ENCODE measurements around the gene RASSF4. TPM values are rescaled to one million over a fixed set of nuclear protein-coding genes. Genes with fewer than 3 reads are reported as not detected.

The RASSF4 gene
- total and polyA plus RNA-seq, 9 of the 15 experiments (the other 6 are each of a cell fraction or from before 2014, with no cell fraction given): 0.01 to 0.62 (median 0.11) TPM; not detected in 3

DNA sequence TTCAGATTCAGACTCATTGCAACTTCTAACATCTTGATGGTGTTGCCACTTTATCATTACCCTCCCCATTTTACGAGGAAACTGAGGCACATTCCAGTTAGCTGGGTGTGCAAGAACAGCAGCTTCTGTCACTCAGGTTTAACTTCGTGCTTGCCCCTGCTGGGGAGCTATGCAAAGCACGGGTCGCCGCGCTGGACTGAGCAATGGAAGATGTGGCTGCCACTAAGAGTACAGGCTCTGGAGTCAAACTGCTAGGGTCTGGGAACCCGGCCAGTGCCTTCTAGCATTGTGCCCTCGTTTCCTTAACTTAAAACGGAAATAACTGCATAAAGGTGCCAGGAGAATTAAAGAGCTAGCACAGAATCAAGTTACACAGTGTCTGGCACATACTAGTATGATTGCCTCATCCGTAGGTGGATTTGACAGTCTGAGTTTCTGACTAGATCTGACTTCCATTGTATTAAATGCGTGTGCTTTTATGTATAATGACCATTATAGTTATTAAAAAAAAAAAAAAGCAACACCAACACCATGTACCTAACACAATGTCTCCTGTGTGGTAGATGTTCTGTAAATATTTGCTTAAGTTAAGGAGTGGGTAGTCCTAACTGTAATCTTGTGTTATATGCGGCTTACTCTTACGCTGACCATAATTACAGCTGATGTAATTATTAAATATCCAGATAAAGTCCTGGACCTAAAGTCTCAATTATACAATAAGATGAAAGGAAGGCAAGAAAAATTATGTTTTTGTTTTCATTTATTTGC is 42.0 kb downstream of the RASSF4 start (continued):
- TF ChIP-seq GATAD2B (IDR thresholded peaks at IDR 0.05; ENCODE audit: borderline replicate concordance) (no peak; the same call in 1 of the 2 replicates), ZNF717 (CRISPR knock-in tag; IDR thresholded peaks at IDR 0.05) (no peak), RAD21 (CRISPR knock-in tag; conservative IDR thresholded peaks at IDR 0.05 in 1 of 2, IDR thresholded peaks at IDR 0.05 in 1 of 2) (no peak), SMC3 (conservative IDR thresholded peaks at IDR 0.05; ENCODE audit: insufficient read depth, low read depth, low read length) (0 out of 2 replicates have a peak, but pooled peaks have one; percentile 13), KAT2B (IDR thresholded peaks at IDR 0.05; ENCODE audit: low read depth, low read length) (no peak), SMARCA4 (IDR thresholded peaks at IDR 0.05) (peak; percentile 43; the same call in 1 of the 2 replicates), HNRNPL (IDR thresholded peaks at IDR 0.05; ENCODE audit: low read depth, low read length) (no peak), HNRNPUL1 (IDR thresholded peaks at IDR 0.05; ENCODE audit: low read length) (no peak), ZNF197 (CRISPR knock-in tag; IDR thresholded peaks at IDR 0.05; ENCODE audit: low read depth) (0 out of 2 replicates have a peak, but pooled peaks have one; percentile 6), ZNF584 (CRISPR knock-in tag; IDR thresholded peaks at IDR 0.05; ENCODE audit: low read depth) (0 out of 2 replicates have a peak, but pooled peaks have one; percentile 12), SLC30A9 (CRISPR knock-in tag; IDR thresholded peaks at IDR 0.05) (no peak), MAFG (tag; conservative IDR thresholded peaks at IDR 0.05) (no peak), RNF2 (IDR thresholded peaks at IDR 0.05) (no peak)
- TF ChIP-seq, protein P1, sequence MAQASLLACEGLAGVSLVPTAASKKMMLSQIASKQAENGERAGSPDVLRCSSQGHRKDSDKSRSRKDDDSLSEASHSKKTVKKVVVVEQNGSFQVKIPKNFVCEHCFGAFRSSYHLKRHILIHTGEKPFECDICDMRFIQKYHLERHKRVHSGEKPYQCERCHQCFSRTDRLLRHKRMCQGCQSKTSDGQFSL (CRISPR knock-in tag; IDR thresholded peaks at IDR 0.05): no peak
- TF ChIP-seq, protein P1 (tag; IDR thresholded peaks at IDR 0.05): no peak
- TF ChIP-seq, protein P2, sequence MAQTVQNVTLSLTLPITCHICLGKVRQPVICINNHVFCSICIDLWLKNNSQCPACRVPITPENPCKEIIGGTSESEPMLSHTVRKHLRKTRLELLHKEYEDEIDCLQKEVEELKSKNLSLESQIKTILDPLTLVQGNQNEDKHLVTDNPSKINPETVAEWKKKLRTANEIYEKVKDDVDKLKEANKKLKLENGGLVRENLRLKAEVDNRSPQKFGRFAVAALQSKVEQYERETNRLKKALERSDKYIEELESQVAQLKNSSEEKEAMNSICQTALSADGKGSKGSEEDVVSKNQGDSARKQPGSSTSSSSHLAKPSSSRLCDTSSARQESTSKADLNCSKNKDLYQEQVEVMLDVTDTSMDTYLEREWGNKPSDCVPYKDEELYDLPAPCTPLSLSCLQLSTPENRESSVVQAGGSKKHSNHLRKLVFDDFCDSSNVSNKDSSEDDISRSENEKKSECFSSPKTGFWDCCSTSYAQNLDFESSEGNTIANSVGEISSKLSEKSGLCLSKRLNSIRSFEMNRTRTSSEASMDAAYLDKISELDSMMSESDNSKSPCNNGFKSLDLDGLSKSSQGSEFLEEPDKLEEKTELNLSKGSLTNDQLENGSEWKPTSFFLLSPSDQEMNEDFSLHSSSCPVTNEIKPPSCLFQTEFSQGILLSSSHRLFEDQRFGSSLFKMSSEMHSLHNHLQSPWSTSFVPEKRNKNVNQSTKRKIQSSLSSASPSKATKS (CRISPR knock-in tag; IDR thresholded peaks at IDR 0.05): no peak
- TF ChIP-seq, protein P3, sequence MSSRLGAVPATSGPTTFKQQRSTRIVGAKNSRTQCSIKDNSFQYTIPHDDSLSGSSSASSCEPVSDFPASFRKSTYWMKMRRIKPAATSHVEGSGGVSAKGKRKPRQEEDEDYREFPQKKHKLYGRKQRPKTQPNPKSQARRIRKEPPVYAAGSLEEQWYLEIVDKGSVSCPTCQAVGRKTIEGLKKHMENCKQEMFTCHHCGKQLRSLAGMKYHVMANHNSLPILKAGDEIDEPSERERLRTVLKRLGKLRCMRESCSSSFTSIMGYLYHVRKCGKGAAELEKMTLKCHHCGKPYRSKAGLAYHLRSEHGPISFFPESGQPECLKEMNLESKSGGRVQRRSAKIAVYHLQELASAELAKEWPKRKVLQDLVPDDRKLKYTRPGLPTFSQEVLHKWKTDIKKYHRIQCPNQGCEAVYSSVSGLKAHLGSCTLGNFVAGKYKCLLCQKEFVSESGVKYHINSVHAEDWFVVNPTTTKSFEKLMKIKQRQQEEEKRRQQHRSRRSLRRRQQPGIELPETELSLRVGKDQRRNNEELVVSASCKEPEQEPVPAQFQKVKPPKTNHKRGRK (tag; IDR thresholded peaks at IDR 0.05): no peak
- TF ChIP-seq, protein P4, sequence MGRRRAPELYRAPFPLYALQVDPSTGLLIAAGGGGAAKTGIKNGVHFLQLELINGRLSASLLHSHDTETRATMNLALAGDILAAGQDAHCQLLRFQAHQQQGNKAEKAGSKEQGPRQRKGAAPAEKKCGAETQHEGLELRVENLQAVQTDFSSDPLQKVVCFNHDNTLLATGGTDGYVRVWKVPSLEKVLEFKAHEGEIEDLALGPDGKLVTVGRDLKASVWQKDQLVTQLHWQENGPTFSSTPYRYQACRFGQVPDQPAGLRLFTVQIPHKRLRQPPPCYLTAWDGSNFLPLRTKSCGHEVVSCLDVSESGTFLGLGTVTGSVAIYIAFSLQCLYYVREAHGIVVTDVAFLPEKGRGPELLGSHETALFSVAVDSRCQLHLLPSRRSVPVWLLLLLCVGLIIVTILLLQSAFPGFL (CRISPR knock-in tag; IDR thresholded peaks at IDR 0.05): no peak
- TF ChIP-seq, protein P5, sequence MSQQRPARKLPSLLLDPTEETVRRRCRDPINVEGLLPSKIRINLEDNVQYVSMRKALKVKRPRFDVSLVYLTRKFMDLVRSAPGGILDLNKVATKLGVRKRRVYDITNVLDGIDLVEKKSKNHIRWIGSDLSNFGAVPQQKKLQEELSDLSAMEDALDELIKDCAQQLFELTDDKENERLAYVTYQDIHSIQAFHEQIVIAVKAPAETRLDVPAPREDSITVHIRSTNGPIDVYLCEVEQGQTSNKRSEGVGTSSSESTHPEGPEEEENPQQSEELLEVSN (IDR thresholded peaks at IDR 0.05; ENCODE audit: borderline replicate concordance in 1 of 2, extremely low read depth in 1 of 2, insufficient read depth in 1 of 2, insufficient read length in 1 of 2, low read depth in 1 of 2, low read length in 1 of 2, poor library complexity in 1 of 2, severe bottlenecking in 1 of 2): peak in 1 of 2 experiments; percentile 61
